SU-DHL-6 (cell line): ENCODE data around the gene COG5.

Experiments used
- CTCF ChIP-seq: fragments of 200-600 bp; sonication (generic); IDR thresholded peaks from one replicate; pipeline ENCODE4 v1.5.1; 2017; ENCODE audit warnings: antibody characterized with exemption, mild to moderate bottlenecking, low read length, moderate library complexity; ENCODE audit not compliant: insufficient read depth, poor library complexity, severe bottlenecking
- EZH2phosphoT487 ChIP-seq: fragments of 200-600 bp; sonication (generic), shearing (Covaris generic); conservative IDR thresholded peaks from 2 replicates; pipeline ENCODE4 v1.6.1; 2018; ENCODE audit warnings: mild to moderate bottlenecking, antibody characterized with exemption, low read length, moderate library complexity, mixed read lengths

- no peak for TF ChIP-seq CTCF
- TF ChIP-seq EZH2phosphoT487: no peak
Measured at GRCh38 chr7:107181172-107181571, 382.5 kb downstream of the COG5 start.
